Lung (tissue), 12 donors: Measurements from ENCODE around the gene PPP1R36. TPM values are rescaled to one million over a fixed set of nuclear protein-coding genes. Genes with fewer than 3 reads are reported as not detected.

Experiments
- ATAC-seq: fragments of 200-7000 bp; cut with Tn5 transposase; one replicate; pipeline ENCODE4 v1.9.1; 2020; ENCODE audit warnings: moderate number of reproducible peaks; ENCODE audit not compliant: insufficient read depth, low FRiP score
- DNase-seq, 3 donors: peaks; one replicate each; pipeline ENCODE4 v3.0.0-alpha.2; 2013 to 2017
- H3K27ac ChIP-seq, 2 donors: one replicate each; pipeline ENCODE4 v1.5.1; 2013; ENCODE audit warnings: mild to moderate bottlenecking in 2 of 2, moderate library complexity in 2 of 2, control low read depth in 1 of 2, inconsistent platforms in 1 of 2, low read depth in 1 of 2, low read length in 1 of 2
- H3K27me3 ChIP-seq, 3 donors: one replicate each; pipeline ENCODE4 v1.5.1; 2013; ENCODE audit warnings: low read length in 2 of 3; ENCODE audit not compliant: control insufficient read depth in 3 of 3, insufficient read depth in 3 of 3
- H3K36me3 ChIP-seq, 4 donors: one replicate each; pipeline ENCODE4 v1.5.1; 2013; ENCODE audit warnings: low read length in 4 of 4, mild to moderate bottlenecking in 1 of 4, moderate library complexity in 1 of 4; ENCODE audit not compliant: control insufficient read depth in 4 of 4, insufficient read depth in 4 of 4
- H3K4me1 ChIP-seq, 5 donors: one replicate each; pipeline ENCODE4 v1.5.1; 2013; ENCODE audit warnings: low read length in 5 of 5, mild to moderate bottlenecking in 2 of 5, moderate library complexity in 1 of 5; ENCODE audit not compliant: control insufficient read depth in 5 of 5, insufficient read depth in 5 of 5
- H3K4me3 ChIP-seq: one replicate; pipeline ENCODE4 v1.5.1; 2013; ENCODE audit warnings: mild to moderate bottlenecking, control low read depth, moderate library complexity
- H3K9ac ChIP-seq, 2 donors: one replicate each; pipeline ENCODE4 v1.5.1; 2013; ENCODE audit warnings: low read length in 2 of 2, control low read depth in 1 of 2; ENCODE audit not compliant: insufficient read depth in 1 of 2
- H3K9me3 ChIP-seq, 4 donors: one replicate each; pipeline ENCODE4 v1.5.1; 2013; ENCODE audit warnings: low read length in 3 of 4, mild to moderate bottlenecking in 1 of 4, moderate library complexity in 1 of 4; ENCODE audit not compliant: control insufficient read depth in 4 of 4, insufficient read depth in 3 of 4
- WGBS, 2 donors: extraction: QIAGEN DNeasy Blood & Tissue Kit; methylation state at CpG; one replicate each; pipeline ENCODE4 v1.1.7; 2013; 5-methylcytosine and 5-hydroxymethylcytosine counted together
- polyA plus RNA-seq, 2 donors: library from polyadenylated mRNA; stranded (reverse); fragments of 200-250 nt; gene quantifications; one replicate each; pipeline ENCODE4 v1.2.1, GENCODE V29; 2013
- total RNA-seq, 2 donors: library from RNA; depleted of rRNA in 1 of 2; stranded (reverse); fragments of >200 nt in 1 of 2; gene quantifications; one replicate each; pipeline ENCODE4 v1.2.1, GENCODE V29; 2014 to 2021
- TF ChIP-seq, protein P1 (sequence below): IDR thresholded peaks from 2 replicates; pipeline ENCODE4 v1.5.1; 2012; ENCODE audit warnings: mild to moderate bottlenecking; ENCODE audit errors: control extremely low read depth, extremely low read depth
- donor health status: control.
- donor health status: control.
- donor health status: Bipolar disorder and iron deficiency.
- donor health status: healthy.
- donor health status: DM: yes; HTN: yes; CAD: no.

The PPP1R36 gene
- total and polyA plus RNA-seq, 4 donors: 1.2 to 3.1 (median 1.9) TPM

DNA sequence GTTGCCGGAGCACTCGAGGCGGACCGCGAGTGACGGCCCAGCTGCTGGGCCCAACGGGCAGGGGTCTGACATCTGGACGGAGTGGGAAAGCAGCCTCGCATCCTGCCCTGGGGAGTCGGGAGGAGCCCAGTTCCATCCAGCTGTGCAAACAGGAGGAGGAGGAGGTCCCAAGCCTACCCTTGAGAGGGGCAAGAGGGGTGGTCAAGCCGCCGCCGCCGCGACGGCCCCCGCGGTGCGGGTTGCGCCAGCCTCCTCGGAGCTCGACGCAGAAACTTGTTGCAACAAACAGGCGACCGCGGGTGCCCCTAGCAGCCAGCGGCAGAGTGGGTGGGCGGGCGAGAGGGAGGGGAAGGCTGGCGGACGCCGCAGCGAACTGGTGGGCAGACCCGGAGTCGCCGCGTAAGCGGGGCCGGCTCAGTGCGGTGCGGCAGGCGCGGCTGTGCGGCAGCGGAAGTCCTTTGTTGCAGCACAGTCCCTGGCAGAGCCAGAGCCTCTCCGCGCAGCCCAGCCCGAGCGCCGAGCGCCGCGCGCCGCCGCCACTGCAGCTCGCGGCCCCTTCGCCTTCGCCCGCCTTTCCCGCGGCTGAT is 45.4 kb upstream of the PPP1R36 start, which contains the start of gene ZBTB1:
Gene ZBTB1, plus strand, starts transcription at position 461 of the 587 bp plus-strand sequence. CDS start 16,735 bp downstream, outside the sequence.
- peaks cover 11 to 47% (median 27%) of the 10 kb centered on the region in 5 donors for H3K4me1 ChIP-seq
- WGBS, 2 donors: 0% methylated on average over 60 to 63 of the region's 63 CpGs
- TF ChIP-seq, protein P1, sequence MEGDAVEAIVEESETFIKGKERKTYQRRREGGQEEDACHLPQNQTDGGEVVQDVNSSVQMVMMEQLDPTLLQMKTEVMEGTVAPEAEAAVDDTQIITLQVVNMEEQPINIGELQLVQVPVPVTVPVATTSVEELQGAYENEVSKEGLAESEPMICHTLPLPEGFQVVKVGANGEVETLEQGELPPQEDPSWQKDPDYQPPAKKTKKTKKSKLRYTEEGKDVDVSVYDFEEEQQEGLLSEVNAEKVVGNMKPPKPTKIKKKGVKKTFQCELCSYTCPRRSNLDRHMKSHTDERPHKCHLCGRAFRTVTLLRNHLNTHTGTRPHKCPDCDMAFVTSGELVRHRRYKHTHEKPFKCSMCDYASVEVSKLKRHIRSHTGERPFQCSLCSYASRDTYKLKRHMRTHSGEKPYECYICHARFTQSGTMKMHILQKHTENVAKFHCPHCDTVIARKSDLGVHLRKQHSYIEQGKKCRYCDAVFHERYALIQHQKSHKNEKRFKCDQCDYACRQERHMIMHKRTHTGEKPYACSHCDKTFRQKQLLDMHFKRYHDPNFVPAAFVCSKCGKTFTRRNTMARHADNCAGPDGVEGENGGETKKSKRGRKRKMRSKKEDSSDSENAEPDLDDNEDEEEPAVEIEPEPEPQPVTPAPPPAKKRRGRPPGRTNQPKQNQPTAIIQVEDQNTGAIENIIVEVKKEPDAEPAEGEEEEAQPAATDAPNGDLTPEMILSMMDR: no peak

DNA sequence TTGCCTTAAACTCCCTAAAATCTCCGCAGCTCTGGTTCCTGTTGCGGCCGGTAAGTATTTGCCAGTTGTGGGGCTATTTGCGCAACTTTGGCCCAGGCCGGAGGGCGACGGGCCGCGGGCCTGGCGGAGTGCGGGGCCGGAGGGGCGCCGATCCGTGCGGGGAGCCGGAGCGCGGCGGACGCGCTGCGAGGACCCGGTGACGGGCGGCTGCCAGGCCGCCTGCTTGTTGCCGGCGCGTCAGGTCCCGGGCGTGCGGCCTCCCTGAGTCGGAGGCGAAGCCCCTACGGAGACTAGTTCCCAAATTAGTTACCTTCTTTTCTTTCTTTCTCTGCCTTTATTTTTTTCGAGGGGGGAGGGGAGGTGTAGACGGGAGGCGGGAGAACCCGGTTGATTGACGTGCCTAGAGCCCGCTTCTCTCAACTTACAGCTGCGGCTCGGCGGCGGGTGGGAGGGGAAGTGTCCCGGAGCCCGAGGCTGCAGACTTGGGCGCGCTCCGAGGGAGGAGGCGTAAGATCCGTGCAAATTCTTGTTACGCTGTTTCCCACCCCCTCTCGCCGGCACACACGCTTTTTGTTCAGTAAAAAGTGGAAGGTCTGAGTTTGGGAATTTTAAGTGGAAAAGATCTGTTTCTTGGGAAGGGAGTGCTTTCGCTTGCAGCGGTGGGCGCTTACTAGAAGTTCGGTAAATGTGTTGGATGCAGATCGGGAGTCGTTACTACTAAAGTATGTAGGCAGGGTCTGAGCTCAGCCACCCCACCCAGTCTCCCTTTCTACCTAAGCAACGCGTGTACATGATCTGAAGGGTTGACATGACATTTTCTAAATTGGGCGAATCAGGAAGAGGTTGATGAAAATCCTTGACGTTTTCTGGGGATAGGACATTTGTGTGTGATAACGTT is 44.6 kb upstream of the PPP1R36 start:
- H3K9me3 ChIP-seq: no peaks in the 10 kb centered on the region
- peaks cover 0 to 4% (median 0%) of the 10 kb centered on the region in 4 donors for H3K36me3 ChIP-seq
- no peaks in the 10 kb centered on the region for H3K27me3 ChIP-seq
- WGBS, 2 donors: 0 to 1% methylated on average over 68 of the region's 68 CpGs
- peak; percentile 29 for ATAC-seq
- TF ChIP-seq, protein P1: no peak
- H3K9ac ChIP-seq: peak overlapping the region; percentile 85 to 97
- peak overlapping the region; percentile 99 to 100 for H3K27ac ChIP-seq
- DNase-seq: peak; percentile 92 to 96 (median 95)
- H3K4me1 ChIP-seq: peaks cover 11 to 47% (median 28%) of the 10 kb centered on the region in 5 donors
- H3K4me3 ChIP-seq: peak overlapping the region; percentile 62

More for the DNA sequence above, 45.4 kb upstream of the PPP1R36 start, which contains the start of gene ZBTB1:
- ATAC-seq (peak; percentile 56), DNase-seq (peak; percentile 92 to 94 (median 94))
- Histone ChIP-seq H3K9me3 (no peaks in the 10 kb centered on the region), H3K27me3 (no peaks in the 10 kb centered on the region), H3K36me3 (peaks cover 0 to 4% (median 0%) of the 10 kb centered on the region in 4 donors), H3K4me3 (peak within 1 kb of the TSS; percentile 62), H3K9ac (peak within 1 kb of the TSS; percentile 85 to 97), H3K27ac (peak within 1 kb of the TSS; percentile 99 to 100)

DNA sequence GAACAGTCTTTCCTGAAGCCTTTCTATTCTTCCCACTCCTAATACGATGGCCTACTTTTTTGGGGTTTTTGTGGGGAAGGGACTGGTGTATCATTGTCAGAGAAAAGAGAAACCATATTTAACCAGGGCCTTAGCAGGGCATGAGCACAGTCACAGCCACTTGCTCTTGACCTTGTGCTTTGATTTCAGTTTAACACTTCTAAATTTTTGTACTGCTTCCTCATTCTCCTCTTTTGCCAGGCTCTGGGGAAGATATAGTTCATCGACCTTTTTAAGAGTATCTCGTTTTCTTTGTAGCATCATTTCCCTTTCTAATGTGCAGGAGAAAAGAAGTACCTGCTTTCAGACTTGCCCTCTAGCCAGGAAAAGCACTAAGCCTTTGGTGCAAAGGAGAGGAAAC is 43.0 kb upstream of the PPP1R36 start:
- peak overlapping the region; percentile 13 to 40 for H3K9ac ChIP-seq
- 18 to 19% methylated on average over 3 of the region's 3 CpGs for WGBS, 2 donors
- H3K4me1 ChIP-seq: peaks cover 7 to 40% (median 30%) of the 10 kb centered on the region in 5 donors
- peak overlapping the region in 1 of 2 donors; percentile 39 for H3K27ac ChIP-seq
- no peaks in the 10 kb centered on the region for H3K9me3 ChIP-seq
- DNase-seq (no peak), ATAC-seq (no peak)
- TF ChIP-seq, protein P1: no peak
- no peaks in the 10 kb centered on the region for H3K27me3 ChIP-seq
- no peak overlapping the region for H3K4me3 ChIP-seq
- peaks cover 0 to 6% (median 0%) of the 10 kb centered on the region in 4 donors for H3K36me3 ChIP-seq
